ENCODE measurements around the gene OR3A3. TPM values are rescaled to one million over a fixed set of nuclear protein-coding genes. Genes with fewer than 3 reads are reported as not detected.
"Not testable (repeated sequence)": the region's sequence is repeated elsewhere in the genome, so short reads cannot be mapped to it uniquely, and the experiment has no call there.

Gene OR3A3
- total RNA-seq, 4 donors from 2014 or later, result not detected

DNA sequence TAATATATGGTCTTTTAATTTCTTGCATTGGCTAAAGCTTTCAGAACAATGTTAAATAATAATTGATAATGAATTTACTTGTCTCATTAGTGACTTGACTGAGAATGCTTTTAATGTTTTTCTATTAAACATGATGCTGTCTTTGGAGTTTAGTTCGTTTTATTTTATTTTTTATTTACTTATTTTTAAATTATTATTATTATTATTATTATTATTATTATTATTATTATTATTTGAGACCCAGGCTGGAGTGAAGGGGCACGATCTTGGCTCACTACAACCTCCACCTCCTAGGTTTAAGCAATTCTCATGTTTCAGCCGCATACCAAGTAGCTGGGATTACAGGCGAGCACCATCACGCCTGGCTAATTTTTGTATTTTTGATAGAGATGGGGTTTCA lies 4.4 kb downstream of the OR3A3 start:
- no peaks in the 10 kb centered on the region for H3K27me3 ChIP-seq
- H3K27ac ChIP-seq, result no peak overlapping the region
- no peak for DNase-seq
- no peaks in the 10 kb centered on the region for H3K4me1 ChIP-seq
- intact Hi-C loops (cut with DNase I; ENCODE audit: low total_unique reads), result no loop called here
- no peak overlapping the region for H3K4me3 ChIP-seq
- no peaks in the 10 kb centered on the region for H3K9me3 ChIP-seq
- TF ChIP-seq POLR2A (IDR thresholded peaks at IDR 0.05), result no peak
- TF ChIP-seq, protein P1, sequence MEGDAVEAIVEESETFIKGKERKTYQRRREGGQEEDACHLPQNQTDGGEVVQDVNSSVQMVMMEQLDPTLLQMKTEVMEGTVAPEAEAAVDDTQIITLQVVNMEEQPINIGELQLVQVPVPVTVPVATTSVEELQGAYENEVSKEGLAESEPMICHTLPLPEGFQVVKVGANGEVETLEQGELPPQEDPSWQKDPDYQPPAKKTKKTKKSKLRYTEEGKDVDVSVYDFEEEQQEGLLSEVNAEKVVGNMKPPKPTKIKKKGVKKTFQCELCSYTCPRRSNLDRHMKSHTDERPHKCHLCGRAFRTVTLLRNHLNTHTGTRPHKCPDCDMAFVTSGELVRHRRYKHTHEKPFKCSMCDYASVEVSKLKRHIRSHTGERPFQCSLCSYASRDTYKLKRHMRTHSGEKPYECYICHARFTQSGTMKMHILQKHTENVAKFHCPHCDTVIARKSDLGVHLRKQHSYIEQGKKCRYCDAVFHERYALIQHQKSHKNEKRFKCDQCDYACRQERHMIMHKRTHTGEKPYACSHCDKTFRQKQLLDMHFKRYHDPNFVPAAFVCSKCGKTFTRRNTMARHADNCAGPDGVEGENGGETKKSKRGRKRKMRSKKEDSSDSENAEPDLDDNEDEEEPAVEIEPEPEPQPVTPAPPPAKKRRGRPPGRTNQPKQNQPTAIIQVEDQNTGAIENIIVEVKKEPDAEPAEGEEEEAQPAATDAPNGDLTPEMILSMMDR (IDR thresholded peaks at IDR 0.05), result no peak
- H3K36me3 ChIP-seq, result no peaks in the 10 kb centered on the region

DNA sequence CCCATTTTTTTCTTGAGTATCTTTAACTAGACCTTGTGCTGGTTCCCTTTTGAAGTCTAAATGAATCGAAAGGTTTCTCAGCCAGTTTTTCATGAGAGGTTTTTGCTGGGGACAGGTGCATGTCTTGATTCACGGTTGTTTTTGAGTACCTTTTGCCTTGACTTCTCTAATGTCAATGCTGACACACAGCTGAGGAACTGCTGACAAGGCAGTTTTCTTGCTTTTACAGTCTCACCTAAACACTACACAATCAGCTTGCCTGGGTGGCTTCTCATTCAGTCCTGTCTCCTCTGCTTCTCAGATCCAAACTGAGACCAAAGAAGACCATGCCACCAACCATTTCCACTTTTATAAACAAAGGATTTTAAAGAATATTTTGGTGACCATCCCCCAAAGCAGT lies 7.1 kb downstream of the OR3A3 start:
- TF ChIP-seq POLR2A (IDR thresholded peaks at IDR 0.05), result no peak
- TF ChIP-seq, protein P1 (IDR thresholded peaks at IDR 0.05), result no peak
- intact Hi-C loops (cut with DNase I; ENCODE audit: low total_unique reads), result no loop called here
- no peaks in the 10 kb centered on the region for H3K36me3 ChIP-seq
- no peaks in the 10 kb centered on the region for H3K9me3 ChIP-seq
- H3K27ac ChIP-seq, result no peak overlapping the region
- no peak overlapping the region for H3K4me3 ChIP-seq
- no peak for DNase-seq
- no peaks in the 10 kb centered on the region for H3K4me1 ChIP-seq
- H3K27me3 ChIP-seq, result no peaks in the 10 kb centered on the region

DNA sequence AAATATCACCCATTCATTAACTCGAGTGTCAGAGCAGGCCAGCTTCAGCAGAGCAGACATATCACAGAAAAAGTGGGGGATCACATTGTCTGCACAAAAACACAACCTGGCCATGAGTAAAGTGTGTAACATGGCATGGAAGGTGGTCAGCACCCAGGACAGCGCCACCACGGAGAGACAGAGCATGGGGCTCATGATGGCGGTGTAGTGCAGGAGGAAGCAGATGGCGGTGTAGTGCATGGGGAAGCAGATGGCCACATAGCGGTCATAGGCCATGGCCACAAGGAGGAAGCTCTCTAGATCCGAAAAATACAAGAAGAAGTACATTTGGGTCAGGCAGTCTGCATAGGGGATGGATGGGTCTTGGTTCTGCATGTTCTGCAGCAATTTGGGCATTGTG lies 22.0 kb downstream of the OR3A3 start:
- intact Hi-C loops (cut with DNase I; ENCODE audit: low total_unique reads); H3K4me1 ChIP-seq; H3K36me3 ChIP-seq; H3K27ac ChIP-seq; H3K9me3 ChIP-seq; H3K27me3 ChIP-seq; DNase-seq; H3K4me3 ChIP-seq: not testable (repeated sequence)

DNA sequence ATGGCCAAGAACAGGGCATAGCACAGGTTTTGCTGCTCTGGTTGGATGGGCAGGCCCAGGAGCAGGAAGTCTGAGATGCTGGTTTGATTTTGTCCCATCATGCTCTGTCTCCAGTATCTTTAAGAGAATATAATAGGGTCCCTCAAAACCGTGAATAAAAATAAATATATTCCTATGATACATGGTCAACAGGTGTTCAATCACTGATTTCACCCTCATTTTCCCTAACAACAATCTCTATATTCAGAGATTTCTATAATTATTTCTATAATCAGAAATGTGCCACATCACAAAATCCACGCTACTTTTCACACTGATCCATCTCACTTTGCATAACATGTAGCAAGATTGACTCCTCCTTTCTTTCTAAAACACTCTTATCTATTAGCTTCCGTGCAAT lies 22.6 kb downstream of the OR3A3 start, which contains the start of gene OR1E2:
Gene OR1E2 (minus strand): TSS at position 101 of the 400 bp plus-strand sequence. CDS start 0 bp downstream, at position 101.
- Histone ChIP-seq H3K9me3 (no peaks in the 10 kb centered on the region), H3K27me3 (no peaks in the 10 kb centered on the region), H3K27ac (no peak within 1 kb of the TSS), H3K4me1 (no peaks in the 10 kb centered on the region), H3K4me3 (no peak within 1 kb of the TSS), H3K36me3 (no peaks in the 10 kb centered on the region)
- TF ChIP-seq POLR2A (IDR thresholded peaks at IDR 0.05), result no peak
- TF ChIP-seq, protein P1 (IDR thresholded peaks at IDR 0.05), result no peak
- intact Hi-C loops (cut with DNase I; ENCODE audit: low total_unique reads), result no loop called here
- DNase-seq, result no peak

DNA sequence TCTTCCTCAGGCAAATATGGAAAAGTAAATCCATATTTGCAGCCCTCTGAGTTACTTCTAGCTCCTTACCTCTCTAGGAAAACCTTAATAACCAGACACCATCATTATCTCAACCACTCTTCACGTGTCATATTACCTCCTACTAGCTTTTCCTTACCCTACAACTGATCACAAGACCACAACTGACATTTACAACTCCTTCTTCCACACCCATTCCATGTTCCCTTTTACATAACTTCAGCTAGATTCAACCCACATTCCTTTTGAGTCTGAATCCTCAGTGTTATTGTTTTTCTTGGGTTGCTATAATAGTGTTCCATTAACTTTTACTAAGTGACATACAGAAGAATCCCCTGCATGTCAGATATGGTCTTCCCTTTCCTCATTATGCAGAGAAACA lies 27.2 kb downstream of the OR3A3 start:
- no peaks in the 10 kb centered on the region for H3K27me3 ChIP-seq
- intact Hi-C loops (cut with DNase I; ENCODE audit: low total_unique reads), result no loop called here
- H3K4me1 ChIP-seq, result no peaks in the 10 kb centered on the region
- H3K9me3 ChIP-seq, result no peaks in the 10 kb centered on the region
- H3K4me3 ChIP-seq, result no peak overlapping the region
- no peak for DNase-seq
- H3K36me3 ChIP-seq, result no peaks in the 10 kb centered on the region
- TF ChIP-seq, protein P1 (IDR thresholded peaks at IDR 0.05), result no peak
- TF ChIP-seq POLR2A (IDR thresholded peaks at IDR 0.05), result no peak
- no peak overlapping the region for H3K27ac ChIP-seq

- H3K36me3 ChIP-seq, result no peaks in the 10 kb centered on the region
- no peak for DNase-seq
- TF ChIP-seq, protein P1 (IDR thresholded peaks at IDR 0.05), result no peak
- TF ChIP-seq POLR2A (IDR thresholded peaks at IDR 0.05), result no peak
- no peak overlapping the region for H3K27ac ChIP-seq
- H3K4me1 ChIP-seq, result no peaks in the 10 kb centered on the region
- no peaks in the 10 kb centered on the region for H3K9me3 ChIP-seq
- no peak overlapping the region for H3K4me3 ChIP-seq
- no peaks in the 10 kb centered on the region for H3K27me3 ChIP-seq
- intact Hi-C loops (cut with DNase I; ENCODE audit: low total_unique reads), result no loop called here
Observed at GRCh38 chr17:3440451-3440850, 29.3 kb downstream of the OR3A3 start.

Data from uterus (tissue), 4 donors.